Activated CD4-positive, alpha-beta memory T cell treated with anti-CD3 and anti-CD28 coated beads, Interleukin-2, amount 10 ng/mL, durations not matched to agents 7 days and 5 days (primary cell): ENCODE measurements around the gene NDST3. TPM values are rescaled to one million over a fixed set of nuclear protein-coding genes. Genes with fewer than 3 reads are reported as not detected.

Experiments used
- CTCF ChIA-PET: fragments of 350-600 bp; sonication (Branson Sonifier 250); formaldehyde crosslinking; loops from one replicate; lab custom pipeline; 2021; ENCODE audit warnings: antibody characterized with exemption, inconsistent platforms; lab: Charles Lee
- POLR2A ChIA-PET: fragments of 350-600 bp; sonication (Branson Sonifier 250); formaldehyde crosslinking; loops from one replicate; lab custom pipeline; 2021; ENCODE audit warnings: antibody characterized with exemption; lab: Charles Lee
- DNase-seq: peaks from one replicate; pipeline ENCODE4 v3.0.0-alpha.2; 2020
- H3K27ac Mint-ChIP-seq: one replicate; pipeline ENCODE4 v1.8.0; 2021; ENCODE audit warnings: mild to moderate bottlenecking, mixed read lengths
- H3K27me3 Mint-ChIP-seq: one replicate; pipeline ENCODE4 v1.8.0; 2021; ENCODE audit warnings: mixed read lengths
- H3K36me3 Mint-ChIP-seq: one replicate; pipeline ENCODE4 v1.8.0; 2021; ENCODE audit warnings: low read depth, mixed read lengths
- H3K4me1 Mint-ChIP-seq: one replicate; pipeline ENCODE4 v1.8.0; 2021; ENCODE audit warnings: mixed read lengths
- H3K4me3 Mint-ChIP-seq: one replicate; pipeline ENCODE4 v1.8.0; 2021; ENCODE audit warnings: mild to moderate bottlenecking, mixed read lengths
- H3K9me3 Mint-ChIP-seq: one replicate; pipeline ENCODE4 v1.8.0; 2021; ENCODE audit warnings: mixed read lengths
- total RNA-seq, 2 experiments: library from RNA; stranded (reverse); gene quantifications; one replicate each; pipeline ENCODE4 v1.2.3, GENCODE V29; 2021

Gene NDST3
- total RNA-seq, 2 experiments from 2014 or later, result not detected

DNA sequence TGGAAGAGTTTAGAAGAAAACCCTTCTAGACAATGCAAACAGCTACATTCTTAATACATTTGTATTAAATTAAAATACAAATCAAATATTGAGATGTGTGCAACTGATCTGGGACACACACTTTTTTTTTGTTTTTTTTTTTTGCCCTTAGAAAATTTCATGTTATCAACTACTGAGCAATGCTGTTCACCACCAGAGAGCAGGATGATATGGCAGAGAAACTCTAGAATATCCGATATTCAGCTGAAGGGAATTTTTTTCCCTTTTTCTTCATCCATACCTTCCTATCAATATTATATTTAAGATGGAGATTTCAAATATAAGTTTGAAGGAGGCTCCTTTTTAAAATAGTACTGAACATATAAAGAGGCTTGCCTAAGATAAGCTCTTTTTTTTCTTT lies 1.0 kb downstream of the NDST3 start:
- Mint-ChIP-seq H3K27me3 (peaks cover 27% of the 10 kb centered on the region), H3K36me3 (no peaks in the 10 kb centered on the region), H3K27ac (no peak overlapping the region), H3K4me1 (peaks cover 7% of the 10 kb centered on the region), H3K4me3 (no peak overlapping the region), H3K9me3 (no peaks in the 10 kb centered on the region)
- ChIA-PET CTCF (no interaction called here), POLR2A (no interaction called here)
- DNase-seq, result no peak

DNA sequence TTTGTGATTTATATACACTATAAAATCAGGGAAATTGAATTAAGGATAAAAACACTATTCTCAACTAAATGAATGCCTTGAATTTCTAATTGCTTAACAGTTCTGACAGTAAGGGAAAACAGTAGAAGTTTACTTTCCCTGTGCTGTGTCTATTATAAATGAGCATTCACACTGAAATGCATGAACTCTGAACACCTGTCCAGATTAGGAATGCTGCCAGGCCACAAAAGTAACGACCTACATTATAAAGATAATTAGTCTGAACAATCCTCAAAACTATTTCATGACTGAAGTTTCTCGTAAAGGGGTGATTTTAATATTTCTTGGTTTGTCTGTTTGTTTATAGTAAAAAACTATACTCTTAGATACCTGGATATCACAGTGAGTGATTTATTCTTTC lies 2.0 kb downstream of the NDST3 start:
- H3K4me1 Mint-ChIP-seq, result peaks cover 7% of the 10 kb centered on the region
- H3K27ac Mint-ChIP-seq, result no peak overlapping the region
- CTCF ChIA-PET, result no interaction called here
- H3K36me3 Mint-ChIP-seq, result no peaks in the 10 kb centered on the region
- no peak overlapping the region for H3K4me3 Mint-ChIP-seq
- POLR2A ChIA-PET, result no interaction called here
- no peak for DNase-seq
- peaks cover 27% of the 10 kb centered on the region for H3K27me3 Mint-ChIP-seq
- H3K9me3 Mint-ChIP-seq, result no peaks in the 10 kb centered on the region

- no peak overlapping the region for H3K4me3 Mint-ChIP-seq
- peaks cover 6% of the 10 kb centered on the region for H3K4me1 Mint-ChIP-seq
- no peaks in the 10 kb centered on the region for H3K9me3 Mint-ChIP-seq
- ChIA-PET CTCF (no interaction called here), POLR2A (no interaction called here)
- H3K27ac Mint-ChIP-seq, result no peak overlapping the region
- H3K36me3 Mint-ChIP-seq, result no peaks in the 10 kb centered on the region
- H3K27me3 Mint-ChIP-seq, result peaks cover 16% of the 10 kb centered on the region
- no peak for DNase-seq
These were observed 3.7 kb downstream of the NDST3 start for GRCh38 chr4:118037955-118038354.

DNA sequence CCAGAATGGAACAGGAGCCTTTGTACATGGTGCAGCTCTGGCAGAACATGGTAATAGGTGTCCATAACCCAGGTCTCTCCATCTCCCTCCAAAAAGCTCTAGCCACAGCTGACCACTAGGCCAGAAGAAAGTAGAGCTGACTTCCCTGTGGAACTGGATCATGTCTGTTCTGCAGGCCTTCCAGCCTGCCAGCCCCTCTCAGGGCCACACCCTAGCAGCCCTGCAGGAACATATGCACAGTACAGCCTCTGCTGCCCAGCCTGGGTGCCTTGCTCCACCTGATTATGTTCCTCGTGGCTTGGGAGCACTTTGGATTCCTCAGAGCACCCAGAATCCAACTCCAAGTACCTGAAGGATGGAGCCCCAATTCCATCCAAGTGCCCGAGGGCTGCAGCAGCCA lies 12.0 kb downstream of the NDST3 start:
- no peaks in the 10 kb centered on the region for H3K36me3 Mint-ChIP-seq
- no peak overlapping the region for H3K27ac Mint-ChIP-seq
- ChIA-PET CTCF (no interaction called here), POLR2A (no interaction called here)
- H3K9me3 Mint-ChIP-seq, result peaks cover 3% of the 10 kb centered on the region
- H3K4me3 Mint-ChIP-seq, result no peak overlapping the region
- no peak for DNase-seq
- no peaks in the 10 kb centered on the region for H3K4me1 Mint-ChIP-seq
- no peaks in the 10 kb centered on the region for H3K27me3 Mint-ChIP-seq

DNA sequence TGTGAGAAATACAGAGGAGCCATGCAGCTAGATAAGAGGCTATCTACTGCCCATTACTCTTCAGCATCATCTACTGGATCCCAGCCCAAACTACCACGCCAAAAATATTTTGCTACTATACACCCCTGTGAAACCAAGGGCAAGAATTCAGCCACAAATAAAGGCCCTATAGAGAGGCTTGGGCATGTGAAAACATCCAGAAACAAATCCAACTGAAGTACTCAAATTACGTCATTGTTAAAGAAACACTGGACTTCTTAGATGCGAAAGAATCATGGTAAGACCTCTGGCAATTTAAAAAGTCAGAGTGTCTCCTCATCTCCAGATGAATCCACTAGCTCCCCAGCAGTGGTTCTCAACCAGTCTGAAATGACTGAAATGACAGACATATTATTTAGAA lies 12.8 kb downstream of the NDST3 start:
- H3K4me3 Mint-ChIP-seq, result no peak overlapping the region
- no peaks in the 10 kb centered on the region for H3K27me3 Mint-ChIP-seq
- DNase-seq, result no peak
- ChIA-PET CTCF (no interaction called here), POLR2A (no interaction called here)
- peaks cover 3% of the 10 kb centered on the region for H3K9me3 Mint-ChIP-seq
- no peaks in the 10 kb centered on the region for H3K36me3 Mint-ChIP-seq
- no peak overlapping the region for H3K27ac Mint-ChIP-seq
- H3K4me1 Mint-ChIP-seq, result no peaks in the 10 kb centered on the region

- POLR2A ChIA-PET, result no interaction called here
- Mint-ChIP-seq H3K27me3 (no peaks in the 10 kb centered on the region), H3K27ac (no peak overlapping the region), H3K4me1 (no peaks in the 10 kb centered on the region), H3K4me3 (no peak overlapping the region), H3K36me3 (no peaks in the 10 kb centered on the region), H3K9me3 (no peaks in the 10 kb centered on the region)
- DNase-seq, result no peak
- CTCF ChIA-PET, result no interaction called here
These were observed 24.7 kb downstream of the NDST3 start for GRCh38 chr4:118058955-118059354.

DNA sequence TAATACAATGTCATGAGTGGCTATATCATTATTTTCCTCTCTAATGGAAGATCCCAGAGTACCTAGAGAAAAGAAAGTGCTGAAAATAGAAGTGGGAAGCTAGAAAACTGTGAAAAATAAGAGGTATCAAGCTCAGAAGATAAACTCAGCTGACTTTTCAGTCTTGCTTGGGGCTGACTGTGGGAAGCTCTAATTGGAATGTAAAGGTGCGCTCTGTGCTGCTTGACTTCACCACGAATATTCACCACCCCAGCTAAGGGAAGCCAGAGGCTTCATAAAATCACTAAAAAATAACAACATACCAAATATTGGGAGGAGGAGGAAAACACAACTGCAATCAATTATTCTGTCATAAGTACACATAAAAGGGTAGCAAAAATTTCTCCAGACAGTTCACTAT lies 25.1 kb downstream of the NDST3 start:
- Mint-ChIP-seq H3K4me1 (no peaks in the 10 kb centered on the region), H3K9me3 (no peaks in the 10 kb centered on the region), H3K4me3 (no peak overlapping the region), H3K27me3 (no peaks in the 10 kb centered on the region), H3K36me3 (no peaks in the 10 kb centered on the region), H3K27ac (no peak overlapping the region)
- POLR2A ChIA-PET, result no interaction called here
- no peak for DNase-seq
- CTCF ChIA-PET, result no interaction called here

GRCh38 chr4:118076958-118077766 lies 42.9 kb downstream of the NDST3 start:
- no peak overlapping the region for H3K4me3 Mint-ChIP-seq
- H3K9me3 Mint-ChIP-seq, result no peaks in the 10 kb centered on the region
- no peaks in the 10 kb centered on the region for H3K27me3 Mint-ChIP-seq
- ChIA-PET POLR2A (no interaction called here), CTCF (interaction anchor here (2.1 kb wide), 1 partner anchor 148 kb away, joined by 5 read pairs; no protein-coding TSS in a partner anchor)
- DNase-seq, result peak; percentile 16
- no peaks in the 10 kb centered on the region for H3K36me3 Mint-ChIP-seq
- H3K4me1 Mint-ChIP-seq, result peaks cover 2% of the 10 kb centered on the region
- no peak overlapping the region for H3K27ac Mint-ChIP-seq

GRCh38 chr4:118077767-118078105 lies 43.5 kb downstream of the NDST3 start:
- peaks cover 2% of the 10 kb centered on the region for H3K4me1 Mint-ChIP-seq
- no peak overlapping the region for H3K27ac Mint-ChIP-seq
- no peaks in the 10 kb centered on the region for H3K36me3 Mint-ChIP-seq
- no peak overlapping the region for H3K4me3 Mint-ChIP-seq
- H3K27me3 Mint-ChIP-seq, result no peaks in the 10 kb centered on the region
- ChIA-PET POLR2A (no interaction called here), CTCF (interaction anchor here (2.1 kb wide), 1 partner anchor 147 kb away, joined by 5 read pairs; no protein-coding TSS in a partner anchor)
- no peaks in the 10 kb centered on the region for H3K9me3 Mint-ChIP-seq
- DNase-seq, result no peak

- ChIA-PET CTCF (no interaction called here), POLR2A (no interaction called here)
- no peak for DNase-seq
- no peak overlapping the region for H3K4me3 Mint-ChIP-seq
- H3K27ac Mint-ChIP-seq, result no peak overlapping the region
- H3K27me3 Mint-ChIP-seq, result no peaks in the 10 kb centered on the region
- H3K4me1 Mint-ChIP-seq, result no peaks in the 10 kb centered on the region
- no peaks in the 10 kb centered on the region for H3K9me3 Mint-ChIP-seq
- H3K36me3 Mint-ChIP-seq, result no peaks in the 10 kb centered on the region
These were observed 47.1 kb downstream of the NDST3 start for GRCh38 chr4:118081434-118081833.

DNA sequence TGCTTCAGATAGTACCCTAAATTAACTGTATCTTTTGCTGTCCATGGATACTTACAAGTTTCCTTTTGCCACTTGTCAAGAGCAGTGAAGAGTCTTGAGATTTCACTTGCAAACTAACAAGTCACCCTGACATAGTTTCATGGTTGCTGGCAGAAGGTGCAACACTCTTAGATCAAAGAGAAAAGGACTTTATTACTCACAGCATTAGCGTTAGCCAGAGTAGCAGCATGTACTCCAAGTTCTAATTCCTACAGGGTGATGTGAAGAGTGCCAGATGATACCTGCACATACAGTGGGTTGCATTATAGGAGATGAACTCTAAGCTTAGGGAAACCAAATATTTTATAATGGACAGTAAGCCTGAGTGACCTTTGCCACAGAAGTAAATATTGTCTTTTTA lies 47.9 kb downstream of the NDST3 start:
- Mint-ChIP-seq H3K9me3 (no peaks in the 10 kb centered on the region), H3K4me1 (no peaks in the 10 kb centered on the region), H3K27ac (no peak overlapping the region), H3K27me3 (no peaks in the 10 kb centered on the region), H3K36me3 (no peaks in the 10 kb centered on the region), H3K4me3 (no peak overlapping the region)
- ChIA-PET POLR2A (no interaction called here), CTCF (no interaction called here)
- no peak for DNase-seq

DNA sequence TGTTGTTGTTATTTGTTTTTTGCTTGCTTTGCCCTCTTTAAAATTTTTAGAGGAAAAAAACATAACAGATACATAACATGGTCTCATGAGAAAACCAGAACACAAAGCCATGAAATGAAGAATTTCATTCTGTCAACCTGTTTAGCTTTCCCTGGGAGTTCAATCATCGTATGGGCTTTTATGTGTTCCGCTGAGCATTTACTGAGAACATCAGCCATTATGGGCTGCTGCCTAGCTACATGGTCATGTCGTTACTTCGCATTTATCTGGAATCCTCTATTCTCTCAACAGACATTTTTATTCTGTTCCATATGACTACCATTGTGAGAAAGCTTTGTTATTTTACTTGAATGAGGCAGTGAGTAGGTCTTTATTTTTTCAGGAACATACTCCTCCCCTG lies 51.4 kb downstream of the NDST3 start:
- H3K4me1 Mint-ChIP-seq, result no peaks in the 10 kb centered on the region
- ChIA-PET POLR2A (no interaction called here), CTCF (no interaction called here)
- H3K4me3 Mint-ChIP-seq, result no peak overlapping the region
- H3K27ac Mint-ChIP-seq, result no peak overlapping the region
- H3K27me3 Mint-ChIP-seq, result no peaks in the 10 kb centered on the region
- DNase-seq, result no peak
- H3K9me3 Mint-ChIP-seq, result no peaks in the 10 kb centered on the region
- H3K36me3 Mint-ChIP-seq, result no peaks in the 10 kb centered on the region

DNA sequence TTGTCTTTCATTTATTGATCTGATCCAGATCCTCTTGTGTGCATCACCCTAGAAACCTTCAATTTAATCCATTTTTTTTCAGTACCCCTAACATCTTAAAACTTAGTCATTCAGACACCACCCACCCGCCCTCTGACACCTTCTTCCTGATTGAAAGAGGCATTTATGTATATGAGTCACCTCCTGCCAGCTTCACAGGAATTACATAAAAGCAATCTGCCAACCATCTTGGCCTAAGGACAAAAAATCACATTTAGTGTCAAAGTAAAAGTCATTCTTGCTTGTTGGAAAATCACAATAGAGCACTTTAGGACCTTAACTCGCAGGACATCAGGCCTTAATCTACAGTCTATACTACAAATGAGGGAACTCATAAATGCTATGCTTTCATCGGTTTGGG lies 52.1 kb downstream of the NDST3 start:
- Mint-ChIP-seq H3K4me1 (no peaks in the 10 kb centered on the region), H3K27ac (no peak overlapping the region), H3K4me3 (no peak overlapping the region), H3K36me3 (no peaks in the 10 kb centered on the region), H3K27me3 (no peaks in the 10 kb centered on the region), H3K9me3 (no peaks in the 10 kb centered on the region)
- CTCF ChIA-PET, result no interaction called here
- DNase-seq, result no peak
- POLR2A ChIA-PET, result no interaction called here

DNA sequence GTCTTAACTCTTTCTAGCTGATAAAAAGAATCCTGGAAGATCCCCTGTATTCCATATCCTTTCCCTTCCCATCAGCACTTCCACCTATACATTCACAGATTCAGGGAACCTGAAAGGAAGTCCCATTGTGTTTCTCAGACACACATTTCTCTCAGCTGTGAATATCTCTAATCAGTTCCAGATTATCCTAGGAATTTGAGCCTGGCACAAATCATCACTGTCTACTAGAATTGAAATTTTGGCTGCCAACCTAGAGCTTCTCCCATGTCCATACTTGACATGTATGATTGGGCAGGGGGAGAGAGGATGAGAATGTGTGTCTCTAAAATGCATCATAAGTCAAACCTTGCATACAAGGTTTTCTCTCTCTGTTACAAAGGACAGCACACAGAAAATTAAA lies 53.1 kb downstream of the NDST3 start:
- H3K27me3 Mint-ChIP-seq, result no peaks in the 10 kb centered on the region
- ChIA-PET CTCF (no interaction called here), POLR2A (no interaction called here)
- no peaks in the 10 kb centered on the region for H3K9me3 Mint-ChIP-seq
- H3K36me3 Mint-ChIP-seq, result no peaks in the 10 kb centered on the region
- no peak overlapping the region for H3K4me3 Mint-ChIP-seq
- no peak overlapping the region for H3K27ac Mint-ChIP-seq
- DNase-seq, result no peak
- H3K4me1 Mint-ChIP-seq, result no peaks in the 10 kb centered on the region
